OCI-LY7 (cell line): Measurements from ENCODE around the gene GATA6. TPM values are rescaled to one million over a fixed set of nuclear protein-coding genes. Genes with fewer than 3 reads are reported as not detected.

Experiments
- BruUV-seq: library from RNA; stranded (reverse); fragments of 400-500 nt; replicated peaks from 2 replicates; lab custom pipeline; 2021; lab: Mats Ljungman, UMichigan
- CTCF ChIA-PET: fragments of 300-600 bp; sonication (Branson Sonifier 250); formaldehyde crosslinking; loops from one replicate; lab custom pipeline; 2022; ENCODE audit warnings: antibody characterized with exemption; ENCODE audit not compliant: unreplicated experiment; lab: Charles Lee
- POLR2A ChIA-PET: fragments of 300-600 bp; sonication (Branson Sonifier 250); formaldehyde crosslinking; loops from one replicate; lab custom pipeline; 2022; ENCODE audit warnings: antibody characterized with exemption; lab: Charles Lee
- DNase-seq: peaks from one replicate; pipeline ENCODE4 v3.0.0-alpha.2; 2015; ENCODE audit warnings: low spot score
- H2AFZ ChIP-seq: fragments of 200-600 bp; sonication (generic), shearing (Covaris generic); 2 replicates; pipeline ENCODE4 v1.6.1; 2014; ENCODE audit warnings: mild to moderate bottlenecking, antibody characterized with exemption, low read length, moderate library complexity
- H3K27ac ChIP-seq: fragments of 200-600 bp; sonication (generic); 2 replicates; pipeline ENCODE4 v1.5.1; 2014; ENCODE audit warnings: mixed run types, low read depth, mild to moderate bottlenecking, moderate library complexity, low read length, inconsistent platforms; ENCODE audit not compliant: poor library complexity, severe bottlenecking
- H3K36me3 ChIP-seq: fragments of 200-600 bp; sonication (generic); 2 replicates; pipeline ENCODE4 v1.6.1; 2014; ENCODE audit warnings: mild to moderate bottlenecking, antibody characterized with exemption, low read length, moderate library complexity, mixed read lengths; ENCODE audit not compliant: insufficient read depth
- H3K4me1 ChIP-seq: fragments of 200-600 bp; sonication (generic); 2 replicates; pipeline ENCODE4 v1.5.1; 2014; ENCODE audit warnings: mild to moderate bottlenecking, low read length; ENCODE audit not compliant: insufficient read depth, poor library complexity, severe bottlenecking
- H3K4me2 ChIP-seq: fragments of 200-600 bp; sonication (generic); 2 replicates; pipeline ENCODE4 v1.6.1; 2014; ENCODE audit warnings: mild to moderate bottlenecking, low read length
- H3K4me3 ChIP-seq: fragments of 200-600 bp; sonication (generic); 2 replicates; pipeline ENCODE4 v1.5.1; 2014; ENCODE audit warnings: mild to moderate bottlenecking, low read depth, low read length; ENCODE audit not compliant: poor library complexity, severe bottlenecking
- H3K79me2 ChIP-seq: fragments of 200-600 bp; sonication (generic); 2 replicates; pipeline ENCODE4 v1.6.1; 2016; ENCODE audit warnings: low read depth, mild to moderate bottlenecking, low read length, moderate library complexity, mixed read lengths; ENCODE audit not compliant: insufficient read depth
- H3K9me2 ChIP-seq: fragments of 200-600 bp; sonication (generic); 2 replicates; pipeline ENCODE4 v1.6.1; 2016; ENCODE audit warnings: mild to moderate bottlenecking, low read length, mixed read lengths; ENCODE audit not compliant: insufficient read depth
- H3K9me3 ChIP-seq: fragments of 200-600 bp; sonication (generic); 2 replicates; pipeline ENCODE4 v1.6.1; 2014; ENCODE audit warnings: mild to moderate bottlenecking, mixed run types, low read length, mixed read lengths
- H4K20me1 ChIP-seq: fragments of 200-600 bp; sonication (generic); 2 replicates; pipeline ENCODE4 v1.6.1; 2014; ENCODE audit warnings: mild to moderate bottlenecking, antibody characterized with exemption, low read length, moderate library complexity, mixed read lengths; ENCODE audit not compliant: insufficient read depth
- CTCF ChIP-seq: fragments of 200-600 bp; sonication (generic); conservative IDR thresholded peaks from 2 replicates; pipeline ENCODE4 v1.5.1; 2014; ENCODE audit warnings: mild to moderate bottlenecking, antibody characterized with exemption, low read length, moderate library complexity, mixed read lengths
- EZH2phosphoT487 ChIP-seq: fragments of 200-600 bp; sonication (generic); IDR thresholded peaks from 2 replicates; pipeline ENCODE4 v1.6.1; 2018; ENCODE audit warnings: low read depth, borderline replicate concordance, mild to moderate bottlenecking, mixed run types, antibody characterized with exemption, low read length, moderate library complexity, mixed read lengths
- intact Hi-C: fragments of 100-400 bp; cut with micrococcal nuclease; formaldehyde crosslinking; loops from one replicate; pipeline ENCODE4 v1.10.0; 2022; ENCODE audit not compliant: unreplicated experiment
- total RNA-seq, 2 experiments: library from RNA; depleted of rRNA in 1 of 2; stranded (reverse); fragments of >200 nt in 1 of 2; shearing (Covaris generic) in 1 of 2; gene quantifications; 2 replicates each; pipeline ENCODE4 v1.2.3, GENCODE V29; 2014 to 2022

Gene GATA6
- total RNA-seq, 2 experiments from 2014 or later, result not detected

GRCh38 chr18:22173221-22173927 is 4.0 kb downstream of the GATA6 start:
- no peak for DNase-seq
- no peaks in the 10 kb centered on the region for H3K79me2 ChIP-seq
- POLR2A ChIA-PET, result interaction anchor here (0.6 kb wide), 1 partner anchor 191 kb away, joined by 6 read pairs; no protein-coding TSS in a partner anchor
- H3K4me1 ChIP-seq, result no peaks in the 10 kb centered on the region
- no peaks in the 10 kb centered on the region for H3K9me3 ChIP-seq
- CTCF ChIA-PET, result no interaction called here
- no peaks in the 10 kb centered on the region for H3K9me2 ChIP-seq
- no peak overlapping the region for H2AFZ ChIP-seq
- no peak overlapping the region for H3K4me2 ChIP-seq
- no peaks in the 10 kb centered on the region for H4K20me1 ChIP-seq
- no peaks in the 10 kb centered on the region for H3K36me3 ChIP-seq
- intact Hi-C loops, result no loop called here
- TF ChIP-seq CTCF (no peak), EZH2phosphoT487 (no peak)
- no TSS peak for BruUV-seq
- H3K4me3 ChIP-seq, result no peak overlapping the region
- H3K27ac ChIP-seq, result no peak overlapping the region

DNA sequence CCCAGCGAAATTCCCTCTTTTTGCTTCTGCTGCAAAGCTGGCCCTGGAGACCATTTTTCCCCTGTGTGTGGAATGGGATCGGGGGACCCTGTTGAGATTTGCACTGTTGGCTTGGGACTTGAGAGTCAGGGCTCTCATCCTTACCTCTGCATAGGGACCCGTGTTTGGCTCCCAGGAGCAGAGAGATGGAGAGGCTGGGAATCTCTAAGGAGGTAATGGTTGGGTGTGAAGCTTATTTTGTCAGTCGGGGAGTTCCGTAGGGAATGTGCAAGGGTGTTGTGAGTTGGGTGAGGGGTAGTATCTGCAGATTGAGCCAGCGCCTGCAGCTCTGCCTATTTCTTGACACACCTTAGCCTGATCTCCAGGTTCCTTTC is 4.5 kb downstream of the GATA6 start:
- Histone ChIP-seq H4K20me1 (no peaks in the 10 kb centered on the region), H3K9me3 (no peaks in the 10 kb centered on the region), H3K79me2 (no peaks in the 10 kb centered on the region), H2AFZ (no peak overlapping the region), H3K4me2 (no peak overlapping the region), H3K4me1 (no peaks in the 10 kb centered on the region), H3K27ac (no peak overlapping the region), H3K9me2 (no peaks in the 10 kb centered on the region), H3K4me3 (no peak overlapping the region), H3K36me3 (no peaks in the 10 kb centered on the region)
- BruUV-seq, result no TSS peak
- ChIA-PET POLR2A (interaction anchor here (0.6 to 0.7 kb wide), 2 partner anchors 66 to 195 kb away, joined by 3 to 5 read pairs; no protein-coding TSS in a partner anchor), CTCF (no interaction called here)
- intact Hi-C loops, result no loop called here
- TF ChIP-seq EZH2phosphoT487, result no peak
- no peak for TF ChIP-seq CTCF
- no peak for DNase-seq
